ENCODE measurements around the gene RUSF1.
A peak's percentile ranks its signal among the peaks of the same experiment; 100 is the strongest.

RUSF1 gene

DNA sequence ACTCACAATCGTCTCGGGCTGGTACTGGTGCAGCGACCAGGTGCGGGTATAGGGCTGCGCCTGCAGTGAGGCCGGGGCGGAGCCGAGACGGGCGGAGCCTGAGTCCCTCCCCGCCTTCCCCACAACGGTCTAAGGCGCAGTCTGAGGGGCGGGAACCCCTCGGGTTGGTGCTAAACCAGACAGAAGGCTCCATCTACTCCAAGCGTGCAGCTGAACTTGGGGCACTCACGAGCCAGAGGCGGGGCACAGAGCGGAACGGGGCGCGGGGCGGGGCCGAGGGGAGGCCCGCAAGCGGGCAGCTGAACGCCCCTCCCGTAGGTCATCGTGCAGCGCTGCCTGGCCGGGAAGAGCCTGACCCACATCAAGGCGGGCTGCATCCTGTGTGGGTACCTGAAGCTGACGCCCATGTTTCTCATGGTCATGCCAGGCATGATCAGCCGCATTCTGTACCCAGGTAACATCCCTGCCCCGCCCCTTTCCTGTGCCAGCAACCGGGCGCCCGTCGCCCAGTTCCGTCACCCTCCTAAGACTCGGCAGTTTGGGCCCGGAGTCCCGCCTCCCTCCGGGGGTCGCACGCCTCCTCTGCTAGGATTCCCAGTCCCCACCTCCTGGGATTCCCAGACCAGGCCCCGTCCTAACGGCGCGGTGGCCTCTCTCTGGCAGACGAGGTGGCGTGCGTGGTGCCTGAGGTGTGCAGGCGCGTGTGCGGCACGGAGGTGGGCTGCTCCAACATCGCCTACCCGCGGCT lies 20.3 kb downstream of the RUSF1 start:
- H3K27ac ChIP-seq (ENCODE audit: low read depth, low read length), result no peak overlapping the region
- H3F3A ChIP-seq (ENCODE audit: insufficient read depth), result no peaks in the 10 kb centered on the region
- no peaks in the 10 kb centered on the region for H3K79me2 ChIP-seq (ENCODE audit: insufficient read depth, low read length)
- no peaks in the 10 kb centered on the region for H3K9me2 ChIP-seq (replicated peaks; ENCODE audit: insufficient read depth, low read length)
- peak overlapping the region; percentile 8; the same call in 1 of the 2 replicates for H3K9ac ChIP-seq (ENCODE audit: low read length)
- no peak for TF ChIP-seq EZH2phosphoT487 (conservative IDR thresholded peaks at IDR 0.05; ENCODE audit: low read length)
- TF ChIP-seq CTCF (IDR thresholded peaks at IDR 0.05; ENCODE audit: insufficient read depth, low read length, poor library complexity, severe bottlenecking), result no peak
- H3K4me3 ChIP-seq (ENCODE audit: insufficient read depth, low read length, poor library complexity, severe bottlenecking), result no peak overlapping the region
- peak overlapping the region; percentile 48 for H3K4me2 ChIP-seq (ENCODE audit: low read depth, low read length, poor library complexity, severe bottlenecking)
- H3K36me3 ChIP-seq (ENCODE audit: low read length), result no peaks in the 10 kb centered on the region
- no peaks in the 10 kb centered on the region for H4K20me1 ChIP-seq (ENCODE audit: low read depth, low read length)
- H2AFZ ChIP-seq (ENCODE audit: low read depth, low read length, severe bottlenecking), result peak overlapping the region; percentile 24
- H3K9me3 ChIP-seq (ENCODE audit: insufficient read depth, low read length), result no peaks in the 10 kb centered on the region
- no peaks in the 10 kb centered on the region for H3K27me3 ChIP-seq (ENCODE audit: low read length)

DNA sequence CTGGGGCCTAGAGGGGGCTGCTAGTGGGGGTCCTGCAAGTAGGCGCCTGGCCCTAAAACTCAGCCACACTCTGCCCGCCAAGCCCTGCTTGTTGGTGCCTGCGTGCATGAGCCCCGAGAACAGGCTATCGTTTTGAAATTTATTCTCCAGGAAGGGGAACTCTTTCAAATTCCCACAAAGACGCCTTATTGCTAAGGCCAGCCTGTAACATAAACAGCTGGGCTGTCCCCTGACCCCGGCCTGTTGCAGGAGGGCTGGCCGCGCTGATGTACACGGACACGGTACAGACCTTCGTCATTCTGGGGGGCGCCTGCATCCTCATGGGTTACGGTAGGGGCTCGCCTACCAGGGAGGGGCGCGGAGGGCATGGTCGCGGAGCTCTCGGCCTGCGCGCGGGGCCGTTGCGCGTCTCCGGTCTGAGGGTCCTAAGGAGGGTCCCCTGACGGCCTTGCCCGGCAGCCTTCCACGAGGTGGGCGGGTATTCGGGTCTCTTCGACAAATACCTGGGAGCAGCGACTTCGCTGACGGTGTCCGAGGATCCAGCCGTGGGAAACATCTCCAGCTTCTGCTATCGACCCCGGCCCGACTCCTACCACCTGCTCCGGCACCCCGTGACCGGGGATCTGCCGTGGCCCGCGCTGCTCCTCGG lies 21.0 kb downstream of the RUSF1 start:
- no peaks in the 10 kb centered on the region for H3K27me3 ChIP-seq (ENCODE audit: low read length)
- no peaks in the 10 kb centered on the region for H3K9me3 ChIP-seq (ENCODE audit: insufficient read depth, low read length)
- H3K4me3 ChIP-seq (ENCODE audit: insufficient read depth, low read length, poor library complexity, severe bottlenecking), result no peak overlapping the region
- H3K27ac ChIP-seq (ENCODE audit: low read depth, low read length), result no peak overlapping the region
- no peaks in the 10 kb centered on the region for H4K20me1 ChIP-seq (ENCODE audit: low read depth, low read length)
- no peak overlapping the region for H3K9ac ChIP-seq (ENCODE audit: low read length)
- TF ChIP-seq CTCF (IDR thresholded peaks at IDR 0.05; ENCODE audit: insufficient read depth, low read length, poor library complexity, severe bottlenecking), result no peak
- TF ChIP-seq EZH2phosphoT487 (conservative IDR thresholded peaks at IDR 0.05; ENCODE audit: low read length), result no peak
- no peaks in the 10 kb centered on the region for H3K36me3 ChIP-seq (ENCODE audit: low read length)
- H3K4me2 ChIP-seq (ENCODE audit: low read depth, low read length, poor library complexity, severe bottlenecking), result peak overlapping the region; percentile 48
- H3F3A ChIP-seq (ENCODE audit: insufficient read depth), result no peaks in the 10 kb centered on the region
- no peaks in the 10 kb centered on the region for H3K79me2 ChIP-seq (ENCODE audit: insufficient read depth, low read length)
- no peaks in the 10 kb centered on the region for H3K9me2 ChIP-seq (replicated peaks; ENCODE audit: insufficient read depth, low read length)
- H2AFZ ChIP-seq (ENCODE audit: low read depth, low read length, severe bottlenecking), result no peak overlapping the region

- Histone ChIP-seq H3K4me3 (ENCODE audit: insufficient read depth, low read length, poor library complexity, severe bottlenecking) (no peak overlapping the region), H3K27ac (ENCODE audit: low read depth, low read length) (no peak overlapping the region), H3K4me2 (ENCODE audit: low read depth, low read length, poor library complexity, severe bottlenecking) (no peak overlapping the region), H3K9me3 (ENCODE audit: insufficient read depth, low read length) (no peaks in the 10 kb centered on the region), H3K9ac (ENCODE audit: low read length) (no peak overlapping the region), H3K27me3 (ENCODE audit: low read length) (no peaks in the 10 kb centered on the region), H4K20me1 (ENCODE audit: low read depth, low read length) (no peaks in the 10 kb centered on the region), H3K9me2 (replicated peaks; ENCODE audit: insufficient read depth, low read length) (no peaks in the 10 kb centered on the region), H2AFZ (ENCODE audit: low read depth, low read length, severe bottlenecking) (no peak overlapping the region), H3K79me2 (ENCODE audit: insufficient read depth, low read length) (no peaks in the 10 kb centered on the region), H3K36me3 (ENCODE audit: low read length) (no peaks in the 10 kb centered on the region), H3F3A (ENCODE audit: insufficient read depth) (no peaks in the 10 kb centered on the region)
- TF ChIP-seq EZH2phosphoT487 (conservative IDR thresholded peaks at IDR 0.05; ENCODE audit: low read length) (no peak), CTCF (IDR thresholded peaks at IDR 0.05; ENCODE audit: insufficient read depth, low read length, poor library complexity, severe bottlenecking) (no peak)
These were observed 22.1 kb downstream of the RUSF1 start for GRCh38 chr16:31486045-31486444.
